ENCODE data around the gene TMEM150C. TPM values are rescaled to one million over a fixed set of nuclear protein-coding genes. Genes with fewer than 3 reads are reported as not detected.

The TMEM150C gene
- total RNA-seq, 1 experiment from 2014 or later: 3.3 TPM

- no peak overlapping the region for H3K4me3 ChIP-seq (ENCODE audit: insufficient read depth, low read depth, low read length)
- no peak for DNase-seq
- peaks cover 27% of the 10 kb centered on the region for H3K36me3 ChIP-seq (replicated peaks; ENCODE audit: control insufficient read depth, insufficient read depth, low read length)
- no peaks in the 10 kb centered on the region for H3K27me3 ChIP-seq (ENCODE audit: control insufficient read depth, insufficient read depth, low read length)
These were observed 103.1 kb downstream of the TMEM150C start for GRCh38 chr4:82458729-82459128.

GRCh38 chr4:82457266-82457665, 104.5 kb downstream of the TMEM150C start:
- no peak for DNase-seq
- Histone ChIP-seq H3K36me3 (replicated peaks; ENCODE audit: control insufficient read depth, insufficient read depth, low read length) (peaks cover 24% of the 10 kb centered on the region), H3K27me3 (ENCODE audit: control insufficient read depth, insufficient read depth, low read length) (no peaks in the 10 kb centered on the region), H3K4me3 (ENCODE audit: insufficient read depth, low read depth, low read length) (no peak overlapping the region)

- peaks cover 23% of the 10 kb centered on the region for H3K36me3 ChIP-seq (replicated peaks; ENCODE audit: control insufficient read depth, insufficient read depth, low read length)
- no peak for DNase-seq
These were observed 109.8 kb downstream of the TMEM150C start for GRCh38 chr4:82452026-82452425.

GRCh38 chr4:82450966-82451755, 110.6 kb downstream of the TMEM150C start:
- peaks cover 23% of the 10 kb centered on the region for H3K36me3 ChIP-seq (replicated peaks; ENCODE audit: control insufficient read depth, insufficient read depth, low read length)
- H3K4me3 ChIP-seq (ENCODE audit: insufficient read depth, low read depth, low read length): no peak overlapping the region
- no peak for DNase-seq
- no peaks in the 10 kb centered on the region for H3K27me3 ChIP-seq (ENCODE audit: control insufficient read depth, insufficient read depth, low read length)

More at GRCh38 chr4:82452026-82452425, 109.8 kb downstream of the TMEM150C start:
- H3K27me3 ChIP-seq (ENCODE audit: control insufficient read depth, insufficient read depth, low read length): no peaks in the 10 kb centered on the region
- H3K4me3 ChIP-seq (ENCODE audit: insufficient read depth, low read depth, low read length): no peak overlapping the region

GRCh38 chr4:82447886-82448285, 113.9 kb downstream of the TMEM150C start:
- no peak for DNase-seq
- no peaks in the 10 kb centered on the region for H3K27me3 ChIP-seq (ENCODE audit: control insufficient read depth, insufficient read depth, low read length)
- H3K36me3 ChIP-seq (replicated peaks; ENCODE audit: control insufficient read depth, insufficient read depth, low read length): peaks cover 21% of the 10 kb centered on the region
- no peak overlapping the region for H3K4me3 ChIP-seq (ENCODE audit: insufficient read depth, low read depth, low read length)

GRCh38 chr4:82439088-82439487, 122.7 kb downstream of the TMEM150C start:
- Histone ChIP-seq H3K27me3 (ENCODE audit: control insufficient read depth, insufficient read depth, low read length) (no peaks in the 10 kb centered on the region), H3K4me3 (ENCODE audit: insufficient read depth, low read depth, low read length) (no peak overlapping the region), H3K36me3 (replicated peaks; ENCODE audit: control insufficient read depth, insufficient read depth, low read length) (no peaks in the 10 kb centered on the region)
- DNase-seq: no peak

GRCh38 chr4:82437285-82438005, 124.3 kb downstream of the TMEM150C start:
- no peaks in the 10 kb centered on the region for H3K27me3 ChIP-seq (ENCODE audit: control insufficient read depth, insufficient read depth, low read length)
- no peak overlapping the region for H3K4me3 ChIP-seq (ENCODE audit: insufficient read depth, low read depth, low read length)
- peak; percentile 23 for DNase-seq
- no peaks in the 10 kb centered on the region for H3K36me3 ChIP-seq (replicated peaks; ENCODE audit: control insufficient read depth, insufficient read depth, low read length)

- no peak overlapping the region for H3K4me3 ChIP-seq (ENCODE audit: insufficient read depth, low read depth, low read length)
- no peaks in the 10 kb centered on the region for H3K27me3 ChIP-seq (ENCODE audit: control insufficient read depth, insufficient read depth, low read length)
- no peak for DNase-seq
- H3K36me3 ChIP-seq (replicated peaks; ENCODE audit: control insufficient read depth, insufficient read depth, low read length): no peaks in the 10 kb centered on the region
These were observed 125.0 kb downstream of the TMEM150C start for GRCh38 chr4:82436780-82437179.

- no peaks in the 10 kb centered on the region for H3K27me3 ChIP-seq (ENCODE audit: control insufficient read depth, insufficient read depth, low read length)
- no peak overlapping the region for H3K4me3 ChIP-seq (ENCODE audit: insufficient read depth, low read depth, low read length)
- DNase-seq: no peak
- no peaks in the 10 kb centered on the region for H3K36me3 ChIP-seq (replicated peaks; ENCODE audit: control insufficient read depth, insufficient read depth, low read length)
These were observed 125.7 kb downstream of the TMEM150C start for GRCh38 chr4:82436130-82436529.

GRCh38 chr4:82434949-82435348, 126.8 kb downstream of the TMEM150C start:
- no peak overlapping the region for H3K4me3 ChIP-seq (ENCODE audit: insufficient read depth, low read depth, low read length)
- H3K36me3 ChIP-seq (replicated peaks; ENCODE audit: control insufficient read depth, insufficient read depth, low read length): no peaks in the 10 kb centered on the region
- no peaks in the 10 kb centered on the region for H3K27me3 ChIP-seq (ENCODE audit: control insufficient read depth, insufficient read depth, low read length)
- DNase-seq: no peak

- Histone ChIP-seq H3K36me3 (replicated peaks; ENCODE audit: control insufficient read depth, insufficient read depth, low read length) (no peaks in the 10 kb centered on the region), H3K4me3 (ENCODE audit: insufficient read depth, low read depth, low read length) (no peak overlapping the region), H3K27me3 (ENCODE audit: control insufficient read depth, insufficient read depth, low read length) (no peaks in the 10 kb centered on the region)
- no peak for DNase-seq
These were observed 128.0 kb downstream of the TMEM150C start for GRCh38 chr4:82433791-82434190.

Other genes with a start within 250 kb of the TMEM150C start
- 62.1 and 74.1 TPM in 2 replicates for gene HNRNPD, start 188.0 kb downstream of the TMEM150C start, total RNA-seq (2014; rRNA removed; shearing (Covaris generic))
- 180 and 204 TPM in 2 replicates for gene HNRNPDL, start 131.5 kb downstream of the TMEM150C start, total RNA-seq (2014; rRNA removed; shearing (Covaris generic))
- 96.7 and 103 TPM in 2 replicates for gene ENOPH1, start 131.4 kb downstream of the TMEM150C start, total RNA-seq (2014; rRNA removed; shearing (Covaris generic))
- 2.3 and 4.8 TPM in 2 replicates for gene SCD5, start 236.8 kb upstream of the TMEM150C start, total RNA-seq (2014; rRNA removed; shearing (Covaris generic))